ENCODE results near the gene PDE7B.

DNA sequence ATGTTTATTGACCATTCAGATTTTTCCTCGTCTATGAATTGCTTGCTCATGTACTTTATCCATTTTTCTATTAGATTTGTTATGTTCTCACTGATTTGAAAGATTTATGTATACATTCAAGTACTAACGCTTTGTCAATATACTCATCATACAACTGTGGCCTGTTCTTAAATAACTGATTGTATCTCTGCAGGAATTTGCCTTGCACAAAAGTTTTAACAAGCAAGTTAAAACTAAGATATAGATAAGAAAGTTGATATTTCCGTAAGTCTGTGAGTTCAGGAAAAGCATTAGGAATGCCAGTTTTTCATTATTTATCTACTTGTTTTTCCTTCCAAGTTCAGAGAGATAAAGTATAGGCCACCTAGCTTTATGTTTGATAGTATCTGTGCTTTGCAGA lies 95.2 kb downstream of the PDE7B start:
- TF ChIP-seq, protein P1, sequence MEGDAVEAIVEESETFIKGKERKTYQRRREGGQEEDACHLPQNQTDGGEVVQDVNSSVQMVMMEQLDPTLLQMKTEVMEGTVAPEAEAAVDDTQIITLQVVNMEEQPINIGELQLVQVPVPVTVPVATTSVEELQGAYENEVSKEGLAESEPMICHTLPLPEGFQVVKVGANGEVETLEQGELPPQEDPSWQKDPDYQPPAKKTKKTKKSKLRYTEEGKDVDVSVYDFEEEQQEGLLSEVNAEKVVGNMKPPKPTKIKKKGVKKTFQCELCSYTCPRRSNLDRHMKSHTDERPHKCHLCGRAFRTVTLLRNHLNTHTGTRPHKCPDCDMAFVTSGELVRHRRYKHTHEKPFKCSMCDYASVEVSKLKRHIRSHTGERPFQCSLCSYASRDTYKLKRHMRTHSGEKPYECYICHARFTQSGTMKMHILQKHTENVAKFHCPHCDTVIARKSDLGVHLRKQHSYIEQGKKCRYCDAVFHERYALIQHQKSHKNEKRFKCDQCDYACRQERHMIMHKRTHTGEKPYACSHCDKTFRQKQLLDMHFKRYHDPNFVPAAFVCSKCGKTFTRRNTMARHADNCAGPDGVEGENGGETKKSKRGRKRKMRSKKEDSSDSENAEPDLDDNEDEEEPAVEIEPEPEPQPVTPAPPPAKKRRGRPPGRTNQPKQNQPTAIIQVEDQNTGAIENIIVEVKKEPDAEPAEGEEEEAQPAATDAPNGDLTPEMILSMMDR (conservative IDR thresholded peaks at IDR 0.05; ENCODE audit: low read depth, low read length) = no peak
- TF ChIP-seq EZH2 (IDR thresholded peaks at IDR 0.05; ENCODE audit: low read length, unreplicated experiment) = no peak
